ENCODE measurements around the gene ASXL3. TPM values are rescaled to one million over a fixed set of nuclear protein-coding genes. Genes with fewer than 3 reads are reported as not detected.

ASXL3 gene
- total RNA-seq, 6 donors from 2014 or later = 0.46 to 2.2 (median 0.98) TPM

GRCh38 chr18:33729556-33729955, 151.5 kb downstream of the ASXL3 start:
- Histone ChIP-seq H3K27me3 (no peaks in the 10 kb centered on the region), H3K4me3 (no peak overlapping the region), H3K27ac (no peak overlapping the region), H3K36me3 (no peaks in the 10 kb centered on the region), H3K4me1 (no peaks in the 10 kb centered on the region), H3K9me3 (no peaks in the 10 kb centered on the region)
- no peak for ATAC-seq (ENCODE audit: low FRiP score in 2 of 2)
- DNase-seq = no peak
- TF ChIP-seq CTCF (IDR thresholded peaks at IDR 0.05) (no peak), EP300 (IDR thresholded peaks at IDR 0.05) (no peak), POLR2AphosphoS5 (IDR thresholded peaks at IDR 0.05) (no peak), POLR2A (IDR thresholded peaks at IDR 0.05) (no peak)
- WGBS, 2 donors = 82 to 94% methylated on average over 4 of the region's 4 CpGs

GRCh38 chr18:33733376-33733775, 155.4 kb downstream of the ASXL3 start:
- Histone ChIP-seq H3K36me3 (no peaks in the 10 kb centered on the region), H3K9me3 (no peaks in the 10 kb centered on the region), H3K27me3 (no peaks in the 10 kb centered on the region), H3K4me1 (no peaks in the 10 kb centered on the region), H3K4me3 (no peak overlapping the region), H3K27ac (no peak overlapping the region)
- no peak for TF ChIP-seq EP300 (IDR thresholded peaks at IDR 0.05)
- TF ChIP-seq POLR2AphosphoS5 (IDR thresholded peaks at IDR 0.05) = no peak
- no peak for TF ChIP-seq CTCF (IDR thresholded peaks at IDR 0.05)
- TF ChIP-seq POLR2A (IDR thresholded peaks at IDR 0.05) = no peak
- DNase-seq (no peak), ATAC-seq (ENCODE audit: low FRiP score in 2 of 2) (no peak)

DNA sequence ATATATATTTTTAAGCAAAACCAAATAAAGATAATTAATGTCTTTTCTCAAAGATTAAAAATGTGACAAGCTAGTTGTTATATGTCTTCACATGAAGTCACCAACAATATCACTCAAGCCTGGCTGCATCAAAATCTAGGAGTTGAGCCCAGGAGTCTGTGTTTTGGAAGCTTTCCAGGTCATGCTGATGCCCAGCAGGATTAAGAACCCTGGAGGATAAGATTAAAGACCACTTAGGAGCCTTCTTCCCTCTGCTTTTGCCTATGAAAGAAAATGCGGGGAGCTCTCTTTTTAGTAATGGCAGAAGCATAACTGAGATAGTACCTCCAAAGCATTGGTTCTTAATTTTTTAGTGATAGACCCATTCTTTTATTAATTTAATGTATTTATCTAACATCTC, 157.4 kb downstream of the ASXL3 start:
- H3K4me3 ChIP-seq = no peak overlapping the region
- no peaks in the 10 kb centered on the region for H3K4me1 ChIP-seq
- DNase-seq (no peak), ATAC-seq (ENCODE audit: low FRiP score in 2 of 2) (no peak)
- TF ChIP-seq POLR2AphosphoS5 (IDR thresholded peaks at IDR 0.05) (no peak), POLR2A (IDR thresholded peaks at IDR 0.05) (no peak), CTCF (IDR thresholded peaks at IDR 0.05) (no peak), EP300 (IDR thresholded peaks at IDR 0.05) (no peak)
- H3K9me3 ChIP-seq = no peaks in the 10 kb centered on the region
- H3K36me3 ChIP-seq = no peaks in the 10 kb centered on the region
- 100% methylated on average over 1 of the region's 1 CpG for WGBS, 2 donors
- no peak overlapping the region for H3K27ac ChIP-seq
- no peaks in the 10 kb centered on the region for H3K27me3 ChIP-seq

- Histone ChIP-seq H3K27ac (no peak overlapping the region), H3K27me3 (no peaks in the 10 kb centered on the region), H3K4me1 (no peaks in the 10 kb centered on the region), H3K4me3 (no peak overlapping the region), H3K36me3 (no peaks in the 10 kb centered on the region), H3K9me3 (no peaks in the 10 kb centered on the region)
- WGBS, 2 donors = 80 to 91% methylated on average over 2 of the region's 2 CpGs
- TF ChIP-seq POLR2AphosphoS5 (IDR thresholded peaks at IDR 0.05) (no peak), CTCF (IDR thresholded peaks at IDR 0.05) (no peak), POLR2A (IDR thresholded peaks at IDR 0.05) (no peak), EP300 (IDR thresholded peaks at IDR 0.05) (no peak)
- no peak for DNase-seq
- no peak for ATAC-seq (ENCODE audit: low FRiP score in 2 of 2)
Observed at GRCh38 chr18:33741760-33742159, 163.7 kb downstream of the ASXL3 start.

DNA sequence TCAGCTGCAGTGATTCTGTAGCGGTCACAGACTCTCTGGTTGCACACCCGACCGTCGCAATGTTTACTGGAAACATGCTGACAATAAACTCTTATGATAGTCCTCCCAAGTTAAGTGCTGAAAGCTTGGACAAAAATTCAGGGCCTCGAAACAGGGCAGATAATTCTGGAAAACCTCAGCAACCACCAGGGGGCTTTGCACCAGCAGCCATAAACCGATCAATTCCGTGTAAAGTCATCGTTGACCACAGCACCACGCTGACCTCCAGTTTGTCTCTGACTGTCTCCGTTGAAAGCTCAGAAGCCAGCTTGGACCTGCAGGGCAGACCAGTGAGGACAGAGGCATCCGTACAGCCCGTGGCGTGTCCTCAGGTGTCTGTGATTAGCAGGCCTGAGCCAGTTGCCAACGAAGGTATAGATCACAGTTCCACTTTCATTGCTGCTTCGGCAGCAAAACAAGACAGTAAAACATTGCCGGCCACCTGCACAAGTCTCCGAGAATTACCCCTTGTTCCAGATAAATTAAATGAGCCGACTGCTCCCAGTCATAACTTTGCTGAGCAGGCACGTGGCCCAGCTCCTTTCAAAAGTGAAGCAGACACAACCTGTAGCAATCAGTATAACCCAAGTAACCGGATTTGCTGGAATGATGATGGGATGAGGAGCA, 166.1 kb downstream of the ASXL3 start:
- TF ChIP-seq EP300 (IDR thresholded peaks at IDR 0.05) = no peak
- no peak for TF ChIP-seq CTCF (IDR thresholded peaks at IDR 0.05)
- no peak for TF ChIP-seq POLR2AphosphoS5 (IDR thresholded peaks at IDR 0.05)
- no peak for TF ChIP-seq POLR2A (IDR thresholded peaks at IDR 0.05)
- no peak overlapping the region for H3K27ac ChIP-seq
- no peaks in the 10 kb centered on the region for H3K36me3 ChIP-seq
- ATAC-seq (ENCODE audit: low FRiP score in 2 of 2) = no peak
- WGBS, 2 donors = 93 to 94% methylated on average over 17 to 20 of the region's 20 CpGs
- H3K27me3 ChIP-seq = no peaks in the 10 kb centered on the region
- no peak overlapping the region for H3K4me3 ChIP-seq
- DNase-seq = no peak
- H3K9me3 ChIP-seq = no peaks in the 10 kb centered on the region
- no peaks in the 10 kb centered on the region for H3K4me1 ChIP-seq

Measured in upper lobe of left lung (tissue), 6 donors.